GM21529 (cell line): ENCODE results near the gene LVRN.

ENCODE experiments used
- ATAC-seq: cut with Tn5 transposase; IDR thresholded peaks from one replicate; pipeline ENCODE4 v1.9.1; 2021; ENCODE audit not compliant: unreplicated experiment

LVRN gene

DNA sequence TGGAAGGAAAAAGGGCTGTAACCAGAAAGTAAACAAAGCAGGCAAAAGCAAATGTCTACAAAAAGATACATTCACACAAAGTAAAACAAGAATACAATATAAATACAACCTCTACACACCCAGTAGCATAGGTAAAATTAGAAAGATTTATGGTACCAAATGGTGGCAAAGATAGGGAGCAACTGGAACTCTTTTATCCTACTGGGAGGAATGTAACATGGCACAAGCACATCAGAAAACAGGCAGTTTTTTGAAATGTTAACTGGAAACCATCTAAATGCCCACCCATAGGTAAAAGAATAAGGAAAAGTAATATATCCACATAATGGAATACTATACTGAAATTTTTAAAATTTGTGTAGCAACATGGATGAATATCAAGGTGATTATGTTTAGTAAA is 61.3 kb downstream of the LVRN start:
- no peak for ATAC-seq

DNA sequence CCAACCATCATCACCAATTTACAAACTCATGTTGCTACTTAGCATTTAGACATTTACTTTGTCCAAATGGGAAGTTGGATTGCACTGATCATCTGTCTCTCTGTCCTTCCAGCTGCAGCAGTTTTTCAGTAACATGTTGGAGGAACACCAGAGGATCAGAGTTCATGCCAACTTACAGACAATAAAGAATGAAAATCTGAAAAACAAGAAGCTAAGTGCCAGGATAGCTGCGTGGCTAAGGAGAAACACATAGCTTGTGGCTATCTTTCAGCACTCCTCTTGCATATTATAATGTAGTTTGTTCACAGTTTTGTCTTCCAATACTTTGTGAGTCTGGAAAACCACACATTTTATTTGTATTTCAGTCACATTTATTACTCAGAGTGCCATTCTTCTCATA is 63.6 kb downstream of the LVRN start:
- no peak for ATAC-seq

DNA sequence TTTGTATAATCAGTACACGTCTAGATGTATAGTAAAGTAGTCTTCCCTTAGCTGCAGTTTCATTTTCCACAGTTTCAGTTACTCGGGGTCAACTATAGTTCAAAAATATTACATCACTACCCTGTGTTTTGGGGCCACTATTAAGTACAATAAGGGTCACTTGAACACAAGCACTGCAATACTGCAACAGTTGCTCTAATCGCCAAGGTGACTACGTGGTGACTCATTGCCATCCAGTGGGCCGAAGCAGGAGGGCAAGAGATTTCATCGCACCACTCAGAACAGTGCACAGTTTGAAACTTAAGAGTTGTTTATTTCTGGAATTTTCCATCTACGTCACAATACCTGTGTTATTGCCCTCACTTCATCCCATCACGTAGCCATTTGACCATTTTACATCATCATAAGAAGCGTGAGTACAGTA is 69.8 kb downstream of the LVRN start, which contains the start of gene ARL14EPL:
TSS of gene ARL14EPL (plus strand) at position 379 of the 424 bp plus-strand sequence. CDS start 18,994 bp downstream, outside the sequence.
- peak; percentile 83 for ATAC-seq

DNA sequence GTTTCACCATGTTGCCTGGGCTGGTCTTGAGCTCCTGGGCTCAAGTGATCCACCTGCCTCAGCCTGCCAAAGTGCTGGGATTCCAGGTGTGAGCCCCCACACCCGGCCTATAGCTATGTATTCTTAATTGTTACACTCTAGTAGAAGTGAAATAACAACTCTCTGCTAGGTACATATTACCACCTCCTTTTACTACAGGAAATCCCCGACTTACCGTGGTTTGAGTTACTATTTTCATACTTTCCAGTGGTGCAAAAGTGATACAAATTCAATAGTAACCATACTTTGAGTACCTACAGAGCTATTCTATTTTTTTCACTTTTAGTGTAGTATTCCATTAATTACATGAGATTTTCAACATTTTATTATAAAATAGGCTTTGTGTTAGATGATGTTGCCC is 70.7 kb downstream of the LVRN start:
- peak; percentile 48 for ATAC-seq

DNA sequence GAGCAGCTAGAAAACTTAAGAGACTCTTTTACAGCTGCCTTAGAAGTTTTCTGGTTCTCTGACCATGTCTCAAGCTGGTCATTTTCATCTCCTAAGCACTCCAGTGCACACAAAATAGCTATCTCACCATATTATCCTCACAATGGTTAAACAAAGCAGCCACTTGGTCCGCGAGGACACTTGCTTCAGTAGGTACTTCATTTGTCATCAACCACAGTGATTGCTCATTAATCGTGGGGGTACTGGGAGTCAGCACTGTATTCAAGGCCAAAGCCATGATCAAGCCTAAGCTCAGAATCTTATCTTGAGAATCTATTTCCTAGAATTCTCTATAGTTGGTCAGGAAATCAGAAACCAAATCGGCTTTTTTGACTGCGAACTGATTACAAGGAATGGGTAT is 72.8 kb downstream of the LVRN start:
- no peak for ATAC-seq

DNA sequence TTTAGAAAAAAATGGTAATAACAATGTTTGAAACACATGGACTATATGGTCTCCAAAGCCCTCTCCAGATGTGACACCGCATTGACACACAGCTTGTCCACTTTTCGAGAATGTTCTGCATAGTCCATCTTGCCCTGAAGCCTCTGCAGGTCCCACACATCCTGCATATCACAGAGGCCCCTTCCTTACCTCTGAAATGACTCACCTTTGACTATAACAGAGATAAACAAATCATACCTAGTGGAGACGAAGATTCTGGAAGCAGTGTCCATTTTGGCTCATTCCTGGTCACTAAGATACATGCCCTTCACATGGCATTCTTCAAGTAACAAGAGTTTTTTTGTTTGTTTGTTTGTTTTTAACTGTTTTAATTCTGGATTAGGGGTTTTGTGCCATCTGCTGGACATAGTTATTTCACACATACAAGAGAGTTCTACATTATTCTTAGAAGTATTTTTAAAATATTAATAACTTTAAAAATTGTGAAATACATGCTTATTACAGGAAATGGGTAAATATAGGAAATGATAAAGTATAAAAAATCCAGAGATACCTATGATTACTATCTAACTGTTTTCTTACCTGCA is 75.1 kb downstream of the LVRN start:
- no peak for ATAC-seq

DNA sequence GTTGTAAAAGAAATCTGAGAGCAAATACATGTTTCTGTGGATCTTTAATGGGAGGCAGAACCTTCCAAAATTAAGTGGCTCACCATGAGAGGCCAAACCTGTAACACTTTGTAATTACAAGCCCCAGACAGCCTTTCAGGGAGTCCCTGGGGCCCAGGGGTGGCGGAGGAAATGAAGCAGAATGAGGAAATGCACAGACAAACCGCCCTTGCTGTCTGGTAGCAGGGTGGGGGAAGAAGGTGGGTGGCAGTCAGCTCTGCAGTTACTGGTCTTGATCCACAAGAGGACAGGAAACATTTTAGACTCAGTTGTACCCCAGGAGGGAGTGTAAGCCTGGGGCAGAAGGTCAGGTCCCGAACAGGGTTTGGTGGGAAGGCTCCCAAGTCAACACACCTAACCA is 76.5 kb downstream of the LVRN start:
- peak; percentile 87 for ATAC-seq

DNA sequence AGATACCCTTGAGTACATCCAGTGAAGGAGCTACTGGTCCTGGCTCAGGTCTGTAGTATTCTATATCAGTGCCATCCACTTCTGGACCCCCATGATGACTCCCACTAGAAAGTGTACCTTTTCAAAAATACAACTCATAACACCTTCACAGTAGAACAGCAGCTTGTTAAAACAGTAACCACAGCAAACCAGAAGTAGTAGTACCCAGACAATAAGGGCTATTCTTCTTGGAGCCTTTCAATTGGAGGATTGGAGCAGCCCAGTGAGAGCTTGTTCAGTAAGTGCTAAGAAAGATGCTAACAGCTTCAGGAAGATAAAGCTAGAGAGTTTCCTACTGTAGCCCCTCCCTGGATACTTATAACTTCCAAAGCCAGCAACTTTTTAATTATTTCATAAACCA is 80.1 kb downstream of the LVRN start:
- no peak for ATAC-seq

DNA sequence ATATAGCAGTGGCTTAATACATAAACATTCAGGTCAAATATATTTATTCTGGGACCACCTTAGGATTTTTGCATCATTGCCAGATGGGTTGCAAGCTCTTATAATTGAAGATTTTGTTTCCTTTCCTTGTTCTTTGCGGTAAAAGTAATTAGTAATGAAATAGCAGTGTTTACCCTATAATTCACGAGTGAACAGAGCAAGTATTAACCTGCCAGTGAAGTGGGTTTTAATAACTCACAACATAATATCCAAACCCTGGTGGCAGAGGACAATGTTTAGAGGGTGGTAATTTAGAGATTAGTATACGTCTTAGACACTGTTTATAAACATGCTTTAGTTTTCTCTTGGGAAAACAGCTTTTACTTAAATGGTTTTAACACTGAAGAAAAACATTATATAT is 81.8 kb downstream of the LVRN start:
- no peak for ATAC-seq

DNA sequence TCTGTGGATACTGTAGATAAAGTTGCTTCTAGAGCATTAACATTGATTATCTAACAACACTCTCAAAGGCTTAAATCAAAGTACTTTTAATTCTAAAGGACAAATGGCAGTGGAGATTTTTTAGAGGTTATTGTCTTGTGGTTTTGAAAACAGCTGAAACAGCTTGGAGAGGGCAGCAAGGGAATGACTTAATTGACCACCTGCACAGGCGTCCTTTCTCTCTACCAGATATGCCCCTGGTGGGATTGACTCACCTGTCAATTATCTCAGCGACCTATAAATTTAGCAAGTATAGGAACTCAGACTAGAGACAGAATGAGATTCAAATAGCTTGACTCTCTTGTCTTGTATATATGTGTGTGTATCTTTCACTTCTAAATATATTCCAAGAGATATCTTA is 83.5 kb downstream of the LVRN start:
- ATAC-seq, result no peak

DNA sequence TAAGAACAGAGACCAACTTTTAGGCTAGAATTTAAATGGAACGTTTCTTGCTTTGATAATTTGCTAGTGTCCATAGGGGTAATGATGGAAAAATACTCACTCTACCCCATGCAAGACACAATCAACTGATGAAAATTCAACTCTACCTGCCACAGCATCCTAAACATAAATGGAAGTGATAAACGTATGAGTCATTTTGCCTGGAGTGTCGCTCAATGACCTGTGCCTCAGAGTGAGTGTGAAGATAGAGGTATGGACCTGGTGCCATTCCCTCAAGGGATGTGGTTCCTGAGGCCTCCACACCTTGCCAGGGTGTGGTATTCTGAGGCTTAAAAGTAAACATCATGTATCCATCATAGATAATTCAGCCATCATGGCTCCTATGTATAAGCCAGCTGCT is 84.0 kb downstream of the LVRN start:
- no peak for ATAC-seq

DNA sequence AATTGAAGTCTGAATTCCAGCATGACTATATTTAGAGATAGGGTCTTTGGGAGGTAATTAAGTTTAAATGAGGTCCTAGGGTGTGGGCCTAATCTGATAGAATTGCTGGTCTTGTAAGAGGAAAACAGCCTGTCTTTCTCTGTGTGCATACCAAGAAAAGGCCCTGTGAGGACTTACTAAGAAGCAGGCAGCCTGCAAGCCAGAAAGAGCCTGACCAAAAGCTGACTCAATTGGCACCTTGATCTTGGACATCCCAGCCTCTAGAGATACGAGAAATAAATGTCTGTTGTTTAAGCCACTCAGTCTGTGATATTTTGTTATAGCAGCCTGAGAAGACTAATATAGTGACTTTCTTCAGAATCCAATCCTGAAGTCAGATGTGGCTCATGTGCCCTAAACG is 84.5 kb downstream of the LVRN start:
- no peak for ATAC-seq

DNA sequence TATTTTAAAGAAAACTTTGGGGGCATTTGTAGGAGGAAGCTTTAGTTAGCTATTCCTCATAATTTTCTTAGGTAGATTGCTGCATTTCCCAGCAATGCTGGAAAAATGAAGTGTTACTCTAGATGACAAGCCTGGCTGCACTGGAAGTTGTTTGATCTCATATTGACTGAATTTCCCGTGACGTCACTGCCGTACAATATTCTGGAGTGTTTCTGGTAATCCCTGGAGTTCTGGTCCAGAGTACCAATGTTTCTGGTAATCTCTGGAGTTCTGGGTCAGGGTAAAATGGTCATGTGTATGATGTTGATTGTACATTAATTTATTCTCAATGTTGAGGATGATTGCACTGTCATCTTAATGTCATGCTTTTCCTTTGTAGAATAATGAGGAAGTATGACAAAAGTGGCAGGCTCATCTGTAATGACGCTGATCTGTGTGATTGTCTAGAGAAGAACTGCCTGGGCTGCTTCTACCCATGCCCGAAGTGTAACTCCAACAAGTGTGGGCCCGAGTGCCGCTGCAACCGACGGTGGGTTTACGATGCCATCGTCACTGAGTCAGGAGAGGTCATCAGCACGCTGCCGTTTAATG is 96.2 kb downstream of the LVRN start:
- no peak for ATAC-seq

DNA sequence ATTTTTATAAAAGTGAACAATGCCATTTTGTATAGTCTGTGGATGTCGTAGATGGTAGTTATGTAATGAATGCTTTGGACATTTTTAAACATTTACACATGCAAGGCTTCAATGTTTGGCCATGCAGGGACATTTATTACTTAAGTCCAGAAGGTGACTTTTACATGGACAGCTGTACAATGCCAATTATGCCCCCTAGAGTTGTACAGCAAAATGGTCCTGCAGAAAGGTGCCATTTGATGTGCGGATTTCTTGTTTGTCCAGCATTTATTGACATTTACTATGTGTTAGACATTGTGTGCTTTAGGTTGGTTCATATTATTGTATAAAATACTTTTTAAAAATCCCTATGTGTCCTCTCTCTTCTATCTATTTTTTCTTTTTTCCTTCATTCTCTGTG is 100.1 kb downstream of the LVRN start:
- no peak for ATAC-seq

DNA sequence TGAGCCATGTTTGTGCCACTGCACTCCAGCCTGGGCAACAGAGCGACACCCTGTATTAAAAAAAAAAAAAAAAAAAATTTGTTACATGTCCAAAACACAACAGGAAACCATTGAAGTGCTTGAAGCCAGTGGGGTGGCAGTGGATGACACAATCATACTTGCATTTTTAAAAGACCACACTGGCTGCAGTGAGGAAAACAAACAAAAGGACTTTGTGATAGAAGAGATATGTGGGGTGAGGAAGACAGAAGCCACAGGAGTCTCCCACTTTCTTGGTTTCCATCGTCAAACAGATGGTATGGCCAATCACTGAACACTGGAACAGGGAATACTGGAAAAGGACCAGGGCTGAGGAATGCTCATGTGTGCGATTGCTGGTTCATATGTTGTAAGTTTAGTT is 101.7 kb downstream of the LVRN start:
- ATAC-seq, result no peak

DNA sequence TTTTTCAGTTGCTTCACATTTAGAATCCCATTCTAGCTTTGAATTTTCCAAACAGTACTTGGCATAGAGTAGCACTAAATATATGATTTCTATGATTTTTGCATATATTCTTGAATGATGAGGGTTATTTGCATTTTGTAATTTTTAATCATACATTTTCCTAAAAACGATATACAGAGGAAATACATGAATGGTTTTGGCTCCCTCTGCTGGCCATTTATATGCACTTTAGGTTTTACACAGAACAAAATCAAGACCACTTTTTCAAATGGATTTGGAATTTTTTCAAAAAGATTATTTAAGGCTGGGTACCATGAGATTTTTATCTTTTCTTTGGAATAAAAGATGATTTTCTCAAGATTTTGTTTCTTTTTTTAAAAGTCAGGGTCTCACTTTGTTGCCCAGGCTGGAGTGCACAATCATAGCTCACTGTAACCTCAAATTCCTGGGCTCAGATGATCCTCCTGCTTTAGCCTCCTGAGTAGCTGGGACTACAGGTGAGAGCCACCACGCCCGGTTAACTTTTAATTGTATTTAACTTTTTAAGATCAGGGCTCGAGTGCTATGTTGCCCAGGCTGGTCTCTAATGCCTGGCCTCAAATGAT is 105.9 kb downstream of the LVRN start:
- ATAC-seq, result peak; percentile 63

DNA sequence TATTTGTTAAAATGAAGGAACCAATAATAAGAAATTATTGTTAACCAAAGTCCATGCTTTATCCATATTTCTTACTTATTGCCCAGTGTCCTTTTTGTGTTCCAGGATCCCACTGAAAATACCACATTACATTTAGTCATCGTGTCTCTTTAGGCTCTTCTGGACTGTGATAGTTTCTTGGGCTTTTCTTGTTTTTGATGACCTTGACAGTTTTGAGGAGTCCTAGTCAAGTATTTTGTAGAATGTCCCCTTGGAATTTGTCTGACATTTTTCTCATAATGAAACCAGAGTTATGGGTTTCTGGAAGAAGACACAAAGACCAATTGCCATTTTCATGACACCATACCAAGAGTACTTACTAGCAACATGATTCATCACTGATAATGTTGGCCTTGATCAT is 108.9 kb downstream of the LVRN start:
- no peak for ATAC-seq

DNA sequence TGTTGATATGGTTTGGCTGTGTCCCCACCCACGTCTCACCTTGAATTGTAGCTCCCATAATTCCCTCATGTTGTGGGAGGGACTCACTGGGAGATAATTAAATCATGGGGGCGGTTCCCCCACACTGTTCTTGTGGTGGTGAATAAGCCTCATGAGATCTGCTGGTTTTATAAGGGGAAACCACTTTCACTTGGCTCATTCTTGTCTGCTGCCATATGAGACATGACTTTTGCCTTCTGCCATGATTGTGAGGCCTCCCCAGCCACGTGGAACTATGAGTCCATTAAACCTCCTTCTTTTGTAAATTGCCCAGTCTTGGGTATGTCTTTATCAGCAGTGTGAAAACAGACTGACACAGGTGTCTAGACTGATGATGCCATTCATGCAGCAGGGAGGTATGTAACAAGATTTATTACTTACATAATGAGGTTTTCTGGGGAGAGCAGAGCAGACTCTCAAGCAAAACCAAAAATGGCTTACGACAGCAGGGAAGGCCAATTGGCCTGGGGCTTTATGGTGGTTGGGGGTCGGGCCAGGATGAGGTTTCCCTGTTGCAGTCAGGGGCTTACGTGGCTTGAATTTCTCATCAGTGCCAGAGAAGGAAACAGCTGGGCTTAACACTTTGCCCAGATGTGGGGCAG is 113.0 kb downstream of the LVRN start:
- ATAC-seq, result no peak

DNA sequence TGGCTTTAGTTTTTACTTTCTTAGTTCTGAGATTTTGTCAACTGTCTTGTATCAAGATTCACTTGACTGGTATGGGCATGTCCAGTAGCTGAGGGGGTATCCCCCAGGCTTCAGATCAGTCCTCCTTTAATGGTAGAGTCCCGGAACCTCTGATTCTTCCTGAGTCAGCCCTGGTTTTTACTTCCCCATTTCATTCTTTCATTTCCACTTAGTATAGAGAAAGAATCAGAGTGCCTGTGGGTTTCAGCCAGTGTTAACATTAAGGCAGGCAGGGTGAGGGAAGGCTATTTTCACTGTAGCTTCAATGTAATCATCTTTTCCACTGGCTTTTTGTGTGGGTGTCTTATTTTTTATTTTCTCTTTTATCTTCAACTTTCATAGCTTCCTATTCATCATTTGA is 114.2 kb downstream of the LVRN start:
- peak; percentile 99 for ATAC-seq
